Activated CD4-positive, CD25-positive, alpha-beta regulatory T cell (primary cell): ENCODE data around the gene BCAR1.

ENCODE experiments used
- DNase-seq, 4 experiments: peaks; one replicate each; lab custom pipeline; 2025; lab: John Stamatoyannopoulos, UW

Gene BCAR1

DNA sequence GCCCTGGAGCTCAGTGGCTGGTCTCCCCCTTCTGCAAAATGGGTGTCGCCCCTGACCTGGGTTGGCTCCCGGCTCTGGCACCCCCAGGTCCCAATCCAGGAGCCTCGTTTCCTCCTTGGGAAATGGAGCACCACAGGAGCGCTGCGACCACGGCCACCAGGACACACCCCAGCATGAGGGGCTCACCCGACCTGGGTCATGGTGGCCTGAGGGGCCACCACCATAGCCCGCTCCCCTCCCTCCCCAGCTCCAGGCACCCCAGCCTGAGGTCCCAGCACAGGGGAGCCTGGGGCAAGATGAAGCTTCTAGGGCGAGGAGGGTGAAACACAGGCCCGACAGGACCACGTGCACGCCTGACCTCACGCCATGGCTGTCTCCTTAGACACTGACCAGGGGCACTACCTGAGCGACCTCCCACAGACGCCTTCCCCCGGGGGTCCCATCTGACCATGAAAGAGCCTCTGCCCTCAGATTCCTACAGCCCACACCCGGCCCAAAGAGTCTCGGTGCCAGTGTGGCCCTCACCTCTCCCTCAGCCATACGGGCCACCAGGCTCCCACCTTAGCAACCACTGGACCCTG is 11.8 kb downstream of the BCAR1 start:
- no peak for DNase-seq

DNA sequence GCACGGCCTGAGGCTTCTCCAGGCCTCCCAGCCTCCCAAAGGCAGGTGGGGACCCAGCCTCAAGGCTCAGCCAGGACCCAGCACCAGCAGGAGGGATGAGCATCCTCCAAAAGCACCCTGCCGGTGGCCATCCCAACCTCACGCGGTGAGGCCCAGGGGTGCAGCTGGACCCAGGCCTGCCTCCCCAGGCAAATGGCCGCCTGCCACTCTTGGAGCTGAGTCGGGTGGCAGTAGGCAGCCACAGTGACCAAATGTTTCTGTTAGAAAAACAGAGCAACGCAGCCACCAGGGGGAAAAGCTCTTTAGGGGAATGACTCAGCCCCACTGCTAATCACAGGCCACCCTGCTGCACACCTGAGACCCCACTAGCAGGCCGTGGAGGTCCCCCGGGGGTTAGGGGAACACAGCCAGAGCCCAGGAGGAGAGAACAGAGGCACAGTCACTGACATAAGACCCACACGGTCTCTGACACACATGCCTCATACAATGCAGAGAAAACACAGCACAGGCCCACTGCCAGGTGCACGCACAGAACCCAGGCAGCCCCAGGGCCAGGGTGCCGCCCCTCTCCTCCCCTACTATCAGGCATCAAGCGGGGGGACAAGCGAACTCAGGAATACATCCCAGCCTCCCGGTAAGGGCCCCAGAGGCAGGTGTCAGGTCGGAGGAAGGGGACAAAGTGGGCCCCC is 12.4 kb downstream of the BCAR1 start:
- no peak for DNase-seq

DNA sequence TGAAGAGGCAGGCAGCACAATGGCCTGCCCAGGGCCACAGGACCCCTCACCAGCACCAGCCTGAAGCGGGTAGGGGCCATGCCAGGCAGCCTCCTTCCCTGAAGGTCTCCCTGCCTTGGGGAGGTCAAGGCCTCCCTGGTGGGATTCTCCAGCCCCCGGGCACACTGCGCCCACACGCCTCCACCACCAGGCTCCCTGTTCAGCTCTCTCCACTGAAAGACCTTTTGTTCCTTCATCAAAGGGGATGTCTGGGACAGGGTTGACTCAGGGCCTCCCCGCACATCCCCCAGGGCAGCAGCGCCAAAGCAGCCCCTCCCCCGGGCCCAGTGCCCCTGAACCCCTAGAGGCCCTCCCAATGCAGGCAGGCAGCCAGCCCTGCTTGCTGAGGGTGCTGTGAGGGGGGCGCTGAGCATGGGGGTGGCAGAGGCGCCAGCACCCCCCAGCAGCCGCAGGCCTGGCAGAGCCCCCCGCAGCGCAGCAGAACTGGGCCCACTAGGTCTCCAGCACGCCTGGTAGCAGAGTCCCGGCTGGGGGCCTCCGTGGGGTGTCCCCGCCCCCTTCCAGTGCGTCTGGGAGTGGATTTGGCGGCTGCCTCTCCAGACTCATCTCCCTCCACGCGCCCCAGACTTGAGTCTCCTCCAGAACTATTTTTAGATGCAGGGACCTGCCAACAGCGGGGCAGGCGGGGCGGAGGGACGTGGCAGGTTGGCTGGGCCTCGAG is 13.1 kb downstream of the BCAR1 start:
- DNase-seq, result no peak

DNA sequence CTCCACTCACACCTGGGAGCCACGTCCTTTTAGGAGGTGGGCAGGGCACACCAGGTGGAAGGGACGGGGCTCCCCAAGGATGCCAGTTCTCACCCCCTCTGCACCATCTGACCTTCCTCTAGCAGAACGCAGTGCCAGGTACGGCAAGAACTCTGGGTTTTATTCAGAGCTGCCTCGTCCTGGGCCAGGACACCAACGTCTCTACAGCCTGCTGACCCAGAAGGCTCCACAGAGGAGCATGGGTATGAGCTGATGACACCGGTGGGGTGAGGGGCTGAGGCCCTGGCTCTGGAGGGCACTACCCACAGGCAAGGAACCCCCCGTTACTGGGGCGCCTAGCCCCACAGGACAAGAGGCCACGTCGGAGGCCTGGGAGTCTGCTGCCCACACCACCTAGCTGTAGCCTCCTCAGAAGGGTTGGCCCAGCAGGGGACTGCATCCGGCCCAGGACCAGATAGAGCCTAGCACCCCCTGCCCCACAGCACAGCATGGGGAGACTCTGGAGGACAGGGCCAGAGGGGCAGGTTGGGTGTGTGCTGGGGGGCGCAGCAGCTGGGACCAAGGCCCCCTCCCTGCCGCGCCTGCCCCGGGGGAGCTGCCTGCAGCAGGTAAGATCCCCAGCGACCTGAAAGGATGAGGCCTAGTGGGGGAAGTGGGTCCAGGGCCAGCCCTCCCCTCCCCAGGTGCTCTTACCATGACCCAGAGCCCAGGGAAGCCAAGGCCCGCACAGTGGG is 13.9 kb downstream of the BCAR1 start:
- DNase-seq, result no peak

DNA sequence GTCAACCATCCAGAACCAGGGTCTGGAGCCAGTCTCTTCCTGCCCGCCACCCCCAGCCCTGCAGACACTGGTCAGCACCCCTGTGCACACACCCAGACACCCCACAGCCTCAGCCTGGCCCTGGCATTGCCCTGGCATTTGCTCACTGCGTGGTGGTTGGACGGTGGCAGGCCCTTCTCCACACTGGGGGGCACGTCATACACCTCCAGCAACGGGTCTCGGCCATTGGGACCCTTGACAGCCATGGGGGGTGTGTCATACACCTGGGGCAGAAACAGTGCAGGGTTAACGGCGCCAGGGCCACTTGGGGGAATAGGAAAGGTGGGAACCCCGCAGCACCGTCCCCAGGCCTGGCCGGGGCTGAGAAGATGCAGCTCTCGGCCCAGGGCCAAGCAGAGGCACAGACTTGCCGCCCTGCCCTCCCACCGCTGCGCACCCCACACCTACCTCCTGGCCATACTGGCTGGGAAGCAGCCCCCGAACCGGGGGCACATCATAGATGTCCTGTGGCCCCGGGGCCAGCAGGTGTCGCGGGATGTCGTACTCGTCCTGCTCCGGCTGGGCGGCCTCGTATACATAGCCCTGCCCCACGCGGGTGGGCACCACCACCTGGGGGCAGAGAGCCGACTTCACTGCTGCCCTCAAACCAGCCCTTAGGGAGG is 14.6 kb downstream of the BCAR1 start:
- DNase-seq, result no peak

GRCh38 chr16:75236232-75236631 is 15.2 kb downstream of the BCAR1 start:
- DNase-seq, result no peak

GRCh38 chr16:75235721-75236193 is 15.7 kb downstream of the BCAR1 start:
- DNase-seq, result no peak

GRCh38 chr16:75234856-75235696 is 16.3 kb downstream of the BCAR1 start:
- DNase-seq, result no peak

GRCh38 chr16:75233611-75233938 is 17.8 kb downstream of the BCAR1 start:
- DNase-seq, result no peak

DNA sequence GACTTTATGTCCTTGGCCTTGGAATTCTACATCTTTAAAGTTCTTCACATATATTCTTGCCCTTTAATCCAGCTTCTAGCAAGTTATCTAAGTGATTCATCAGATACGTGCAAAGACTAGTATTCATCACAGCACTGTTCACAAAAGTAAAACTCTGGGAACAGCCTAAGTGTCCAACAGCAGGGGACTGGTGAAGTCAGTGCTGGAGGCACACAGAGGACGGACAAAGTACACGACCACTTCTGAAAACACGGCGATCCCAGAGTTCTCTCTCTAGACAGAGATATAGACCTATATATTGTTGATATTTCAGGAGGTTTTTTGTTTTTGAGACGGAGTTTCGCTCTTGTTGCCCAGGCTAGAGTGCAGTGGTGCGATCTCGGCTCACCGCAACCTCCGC is 19.9 kb downstream of the BCAR1 start:
- DNase-seq, result no peak

DNA sequence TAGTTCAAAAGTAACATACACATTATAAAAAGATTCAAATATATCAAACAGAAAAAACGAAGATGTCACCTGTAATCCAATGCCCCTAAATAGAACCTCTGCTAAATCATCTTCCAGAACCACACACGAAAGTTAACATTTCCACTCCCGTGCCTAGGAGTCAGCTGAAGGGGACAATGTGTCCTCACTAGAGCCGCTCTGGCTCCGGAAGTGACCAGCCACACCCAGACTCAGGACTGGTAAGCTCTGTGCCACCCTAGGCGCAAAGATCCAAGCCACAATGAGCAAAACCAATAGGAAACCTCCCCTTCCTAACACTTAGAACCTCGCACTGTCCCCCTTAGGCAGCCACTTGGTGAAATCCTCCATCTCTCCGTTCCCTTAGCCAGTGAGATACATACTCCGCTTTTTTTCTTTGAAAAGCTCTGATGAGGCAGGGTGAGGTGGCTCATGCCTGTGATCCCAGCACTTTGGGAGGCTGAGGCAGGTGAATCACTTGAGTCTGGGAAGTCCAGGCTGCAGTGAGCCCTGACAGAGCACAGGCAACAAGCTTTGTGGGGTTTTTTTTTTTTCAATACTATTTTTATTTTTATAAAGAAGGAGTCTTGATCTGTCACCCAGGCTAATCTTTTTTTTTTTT is 20.8 kb downstream of the BCAR1 start:
- DNase-seq, result no peak

- no peak for DNase-seq
These were observed 22.0 kb downstream of the BCAR1 start for GRCh38 chr16:75229172-75230031.

GRCh38 chr16:75228143-75228976 is 23.1 kb downstream of the BCAR1 start:
- no peak for DNase-seq

DNA sequence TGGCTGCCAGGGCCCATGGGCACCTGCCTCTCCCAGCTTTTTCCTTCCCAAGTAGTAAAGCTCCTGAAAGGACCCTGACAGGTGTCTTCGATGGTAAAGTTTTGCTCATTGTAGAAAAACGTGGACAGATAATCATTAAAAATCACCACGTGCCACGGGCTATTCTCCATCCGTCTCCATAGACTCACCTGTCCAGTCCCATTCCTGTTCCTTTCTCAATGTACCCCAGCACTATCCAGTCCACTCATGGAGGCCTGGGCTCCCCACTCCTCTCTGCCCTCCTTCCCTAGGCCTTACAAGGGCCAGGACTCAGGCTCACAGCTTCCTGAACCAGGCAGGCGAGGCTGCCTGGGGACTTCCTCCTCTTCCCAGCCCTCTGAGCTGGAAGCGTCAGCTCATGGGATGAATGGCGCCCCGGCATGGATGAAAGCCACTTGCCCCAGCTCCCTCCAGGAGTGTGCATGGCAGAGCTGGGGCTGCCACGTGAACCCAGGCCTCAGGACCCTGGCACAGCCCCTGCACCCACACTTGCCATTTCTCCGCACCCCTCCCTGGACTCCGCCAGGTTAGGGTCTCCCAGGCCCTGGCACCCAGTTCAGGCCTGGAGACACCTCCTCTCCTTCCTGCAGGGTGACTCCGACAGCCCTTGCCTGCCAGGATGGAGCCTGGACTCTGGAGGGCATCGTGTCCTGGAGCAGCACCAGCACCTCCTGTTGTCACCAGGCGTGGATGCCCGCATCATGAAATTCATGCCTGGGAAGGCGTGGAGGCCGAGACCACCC is 23.9 kb downstream of the BCAR1 start:
- no peak for DNase-seq

GRCh38 chr16:75226550-75227360 is 24.7 kb downstream of the BCAR1 start:
- no peak for DNase-seq

DNA sequence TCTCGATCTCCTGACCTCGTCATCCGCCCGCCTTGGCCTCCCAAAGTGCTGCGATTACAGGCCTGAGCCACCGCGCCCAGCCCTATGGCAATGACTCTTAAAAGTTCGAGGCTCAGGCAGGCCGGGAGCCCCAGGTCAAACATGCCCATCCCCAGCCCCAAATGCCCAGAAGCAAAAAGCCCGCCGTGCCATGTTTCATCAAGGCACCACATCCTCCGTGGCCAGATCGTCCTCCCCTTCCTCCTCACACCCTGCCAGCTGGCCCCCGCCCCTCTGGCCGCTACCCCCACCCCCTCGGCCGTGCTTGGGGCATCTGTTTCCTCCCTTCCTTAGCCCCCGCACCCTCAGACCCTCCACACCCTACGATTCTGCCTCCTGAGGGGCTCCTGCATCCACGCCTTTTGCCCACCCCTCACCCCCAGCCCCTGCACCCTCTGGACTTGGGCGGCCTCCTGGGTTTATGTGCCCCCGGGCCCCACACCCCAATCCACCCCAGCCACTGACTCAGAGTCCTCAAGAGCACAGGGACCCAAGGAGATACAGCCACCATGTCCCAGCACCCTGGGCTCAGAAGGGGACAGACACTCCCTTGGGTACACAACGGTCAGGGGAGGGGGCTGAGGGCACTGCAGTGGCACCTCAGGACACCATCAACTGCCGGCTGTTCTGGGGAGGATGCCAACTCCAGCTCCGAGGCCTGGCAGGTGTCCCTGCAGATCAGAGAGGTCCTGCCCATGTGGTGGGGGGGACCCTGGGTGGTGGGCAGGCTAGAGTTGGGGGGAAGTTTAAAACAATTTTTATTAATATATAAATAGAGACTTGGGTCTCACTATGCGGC is 25.5 kb downstream of the BCAR1 start:
- no peak for DNase-seq
